ENCODE data around the gene EPC2. TPM values are rescaled to one million over a fixed set of nuclear protein-coding genes. Genes with fewer than 3 reads are reported as not detected.

EPC2 gene
- total and polyA plus RNA-seq, 2 of the 8 experiments (the other 6 are each of a cell fraction or from before 2014, with no cell fraction given): 16.1 to 25.7 TPM

GRCh38 chr2:148654435-148654834 is 9.9 kb downstream of the EPC2 start:
- no peaks in the 10 kb centered on the region for H3K23me2 ChIP-seq (ENCODE audit: low read depth, low read length)
- no peak overlapping the region for H3K18ac ChIP-seq (ENCODE audit: extremely low read depth, low read length)
- H3K56ac ChIP-seq (replicated peaks; ENCODE audit: insufficient read length, low read depth, low read length): no peak overlapping the region
- no peaks in the 10 kb centered on the region for H3K9me3 ChIP-seq (ENCODE audit: insufficient read depth in 2 of 2, low read depth in 1 of 2, low read length in 1 of 2)
- H3K79me2 ChIP-seq (ENCODE audit: control insufficient read depth in 1 of 2, insufficient read depth in 2 of 2, low read length in 2 of 2): peaks cover 38 to 100% of the 10 kb centered on the region in 2 experiments
- H2BK5ac ChIP-seq (ENCODE audit: low read depth, low read length): no peak overlapping the region
- H2BK15ac ChIP-seq (ENCODE audit: low read length): no peak overlapping the region
- H3K36me3 ChIP-seq (ENCODE audit: control insufficient read depth in 2 of 4, insufficient read depth in 4 of 4, low read length in 3 of 4): no peaks in the 10 kb centered on the region
- no peak overlapping the region for H4K5ac ChIP-seq (ENCODE audit: insufficient read length, low read depth, low read length)
- H3K14ac ChIP-seq (ENCODE audit: insufficient read length): no peak overlapping the region
- H3K27ac ChIP-seq (ENCODE audit: low read depth, low read length): no peak overlapping the region
- no peak overlapping the region for H3K4me2 ChIP-seq (ENCODE audit: insufficient read depth in 1 of 2, low read depth in 2 of 2, low read length in 2 of 2)
- TF ChIP-seq KDM1A (IDR thresholded peaks at IDR 0.05; ENCODE audit: borderline replicate concordance, low read length) (no peak), CHD2 (IDR thresholded peaks at IDR 0.05; ENCODE audit: low read length) (no peak), KDM5A (IDR thresholded peaks at IDR 0.05; ENCODE audit: low read length) (no peak), FOSL1 (IDR thresholded peaks at IDR 0.05; ENCODE audit: insufficient read depth, low read depth, low read length) (no peak), MAFK (IDR thresholded peaks at IDR 0.05; ENCODE audit: low read depth, low read length) (no peak), CEBPB (IDR thresholded peaks at IDR 0.05; ENCODE audit: low read depth, low read length) (no peak), JUN (IDR thresholded peaks at IDR 0.05; ENCODE audit: low read depth, low read length) (no peak), POLR2A (IDR thresholded peaks at IDR 0.05; ENCODE audit: control extremely low read depth in 1 of 2, low read depth in 2 of 2, low read length in 2 of 2) (no peak), HDAC2 (IDR thresholded peaks at IDR 0.05; ENCODE audit: borderline replicate concordance in 1 of 2, low read depth in 2 of 2, low read length in 2 of 2) (no peak), TBP (IDR thresholded peaks at IDR 0.05; ENCODE audit: low read depth, low read length) (no peak)
- peaks cover 22 to 23% of the 10 kb centered on the region in 2 experiments for H4K20me1 ChIP-seq (replicated peaks in 1 of 2; ENCODE audit: control insufficient read depth in 1 of 2, insufficient read depth in 2 of 2, low read length in 2 of 2)
- no peak overlapping the region for H2AK5ac ChIP-seq (ENCODE audit: low read depth, low read length)
- H4K8ac ChIP-seq (ENCODE audit: extremely low read depth, insufficient read depth, low read length): no peak overlapping the region
- WGBS, 2 experiments (ENCODE audit: extremely low coverage in 1 of 2, insufficient coverage in 1 of 2, insufficient read length in 1 of 2, insufficient replicate concordance in 2 of 2, low coverage in 1 of 2, low lambda C conversion rate in 2 of 2, missing lambda C conversion rate in 1 of 2): 90% methylated on average over 6 of the region's 6 CpGs; no CpG with 5 or more reads in 1 of the 2 experiments
- no peak overlapping the region for H3K9ac ChIP-seq (replicated peaks in 1 of 4; ENCODE audit: extremely low read depth in 1 of 4, low read depth in 3 of 4, low read length in 3 of 4)
- POLR2A ChIA-PET (ENCODE audit: partially characterized antibody): interaction anchor here (1.0 kb wide), 1 partner anchor 8 kb away, joined by 3 read pairs; no protein-coding TSS in a partner anchor
- H3K4me1 ChIP-seq (replicated peaks in 1 of 4; ENCODE audit: control insufficient read depth in 3 of 4, insufficient read depth in 4 of 4, low read length in 3 of 4): peaks cover 0 to 3% (median 1%) of the 10 kb centered on the region in 4 experiments; a peak in 2 of 7 replicates
- H3K23ac ChIP-seq (ENCODE audit: insufficient read length): no peak overlapping the region
- H3K79me1 ChIP-seq (ENCODE audit: low read depth, low read length): no peaks in the 10 kb centered on the region
- FAIRE-seq (no peak), DNase-seq (ENCODE audit: low read depth in 1 of 2, low spot score in 2 of 2) (no peak)
- H4K91ac ChIP-seq (replicated peaks; ENCODE audit: insufficient read length, low read length): no peak overlapping the region
- no peak overlapping the region for H3K4me3 ChIP-seq (ENCODE audit: extremely low read depth in 1 of 4, insufficient read depth in 2 of 4, low read depth in 3 of 4, low read length in 4 of 4)
- no peak overlapping the region for H2BK20ac ChIP-seq (ENCODE audit: low read length)
- H2AFZ ChIP-seq (ENCODE audit: low read length): no peak overlapping the region
- no peak overlapping the region for H2BK12ac ChIP-seq (ENCODE audit: low read depth, low read length)
- CTCF ChIA-PET (ENCODE audit: partially characterized antibody): no interaction called here
- H3K27me3 ChIP-seq (replicated peaks in 1 of 4; ENCODE audit: control insufficient read depth in 3 of 4, extremely low read depth in 1 of 4, insufficient read depth in 3 of 4, low read length in 3 of 4): no peaks in the 10 kb centered on the region
- H2BK120ac ChIP-seq (replicated peaks; ENCODE audit: low read depth, low read length): no peak overlapping the region
- H3K4ac ChIP-seq (replicated peaks; ENCODE audit: insufficient read length, low read depth, low read length): no peak overlapping the region

All from H1 (cell line).